HEK293 (cell line): ENCODE results near the gene CASP2.

Experiments
- CTCF ChIA-PET: fragments of 350-600 bp; formaldehyde crosslinking; extraction: SDS; loops from one replicate; lab custom pipeline; 2021; ENCODE audit warnings: antibody characterized with exemption; lab: Yijun Ruan, JAX
- POLR2A ChIA-PET: fragments of 300-600 bp; formaldehyde crosslinking; extraction: SDS; loops from one replicate; lab custom pipeline; 2020; ENCODE audit warnings: antibody characterized with exemption, inconsistent platforms; lab: Yijun Ruan, JAX
- H3K27ac ChIP-seq: fragments of 200-500 bp; sonication (Bioruptor generic); 2 replicates; pipeline ENCODE4 v1.5.1; 2014; ENCODE audit warnings: low read depth, low read length, control low read depth, inconsistent platforms; ENCODE audit errors: extremely low read depth
- H3K36me3 ChIP-seq, 2 experiments: fragments of 200-500 bp in 1 of 2; sonication (Bioruptor generic) in 1 of 2; 1 replicate in 1 of 2; 2 replicates in 1 of 2; pipeline ENCODE4 v1.5.1; 2014 to 2017; ENCODE audit warnings: inconsistent platforms in 2 of 2, low read length in 2 of 2; ENCODE audit not compliant: control insufficient read depth in 2 of 2, insufficient read depth in 1 of 2
- H3K4me1 ChIP-seq: fragments of 200-500 bp; sonication (Bioruptor generic); 2 replicates; pipeline ENCODE4 v1.5.1; 2014; ENCODE audit warnings: mild to moderate bottlenecking, low read length, inconsistent platforms; ENCODE audit not compliant: control insufficient read depth, insufficient read depth
- H3K4me3 ChIP-seq: 2 replicates; pipeline ENCODE4 v1.5.1; 2011; ENCODE audit warnings: low read depth, mild to moderate bottlenecking, control low read depth, low read length, moderate library complexity
- H3K9me3 ChIP-seq: fragments of 200-500 bp; sonication (Bioruptor generic); 2 replicates; pipeline ENCODE4 v1.5.1; 2014; ENCODE audit warnings: low read depth, low read length, inconsistent platforms; ENCODE audit not compliant: control insufficient read depth, insufficient read depth
- ELK4 ChIP-seq: IDR thresholded peaks from 2 replicates; pipeline ENCODE4 v1.6.1; 2011; ENCODE audit warnings: mild to moderate bottlenecking, low read depth, low read length, borderline replicate concordance
- FEZF1 ChIP-seq: fragments of 450-650 bp; formaldehyde crosslinking; IDR thresholded peaks from 2 replicates; pipeline ENCODE4 v1.5.1; 2016; ENCODE audit warnings: missing biosample characterization, missing genetic modification characterization
- GLI2 ChIP-seq: fragments of 450-650 bp; formaldehyde crosslinking; IDR thresholded peaks from 2 replicates; pipeline ENCODE4; 2017; ENCODE audit warnings: missing biosample characterization, missing genetic modification characterization, low read depth, borderline replicate concordance
- KLF9 ChIP-seq: fragments of 450-650 bp; formaldehyde crosslinking; IDR thresholded peaks from 2 replicates; pipeline ENCODE4 v1.5.1; 2016; ENCODE audit warnings: missing biosample characterization, missing genetic modification characterization, low read depth
- OSR2 ChIP-seq: fragments of 450-650 bp; formaldehyde crosslinking; IDR thresholded peaks from 2 replicates; pipeline ENCODE4 v1.5.1; 2016; ENCODE audit warnings: missing biosample characterization, missing genetic modification characterization
- PRDM2 ChIP-seq: fragments of 450-650 bp; formaldehyde crosslinking; IDR thresholded peaks from 2 replicates; pipeline ENCODE4 v1.5.1; 2016; ENCODE audit warnings: missing biosample characterization, missing genetic modification characterization, borderline replicate concordance
- SCRT1 ChIP-seq: fragments of 450-650 bp; formaldehyde crosslinking; IDR thresholded peaks from 2 replicates; pipeline ENCODE4 v1.5.1; 2016; ENCODE audit warnings: missing biosample characterization, missing genetic modification characterization, borderline replicate concordance
- TCF7L2 ChIP-seq: IDR thresholded peaks from 2 replicates; pipeline ENCODE4 v1.6.1; 2011; ENCODE audit warnings: low read depth, mild to moderate bottlenecking, inconsistent platforms, low read length, moderate library complexity, borderline replicate concordance
- YY2 ChIP-seq: fragments of 450-650 bp; formaldehyde crosslinking; IDR thresholded peaks from 2 replicates; pipeline ENCODE4 v1.5.1; 2016; ENCODE audit warnings: missing biosample characterization, missing genetic modification characterization
- ZBTB48 ChIP-seq: fragments of 450-650 bp; formaldehyde crosslinking; IDR thresholded peaks from 2 replicates; pipeline ENCODE4 v1.5.1; 2016; ENCODE audit warnings: missing biosample characterization, missing genetic modification characterization
- ZFP3 ChIP-seq: fragments of 450-650 bp; formaldehyde crosslinking; IDR thresholded peaks from 2 replicates; pipeline ENCODE4 v1.5.1; 2016; ENCODE audit warnings: low read depth, missing biosample characterization, missing genetic modification characterization
- ZNF10 ChIP-seq: fragments of 450-650 bp; formaldehyde crosslinking; IDR thresholded peaks from 2 replicates; pipeline ENCODE4 v1.5.1; 2017; ENCODE audit warnings: missing biosample characterization, missing genetic modification characterization
- ZNF132 ChIP-seq: fragments of 450-650 bp; formaldehyde crosslinking; IDR thresholded peaks from 2 replicates; pipeline ENCODE4 v1.5.1; 2017; ENCODE audit warnings: missing biosample characterization, missing genetic modification characterization, borderline replicate concordance
- ZNF248 ChIP-seq: fragments of 450-650 bp; formaldehyde crosslinking; IDR thresholded peaks from 2 replicates; pipeline ENCODE4 v1.5.1; 2017; ENCODE audit warnings: missing biosample characterization, missing genetic modification characterization
- ZNF335 ChIP-seq: fragments of 450-650 bp; formaldehyde crosslinking; conservative IDR thresholded peaks from 2 replicates; pipeline ENCODE4 v1.5.1; 2016; ENCODE audit warnings: missing biosample characterization, missing genetic modification characterization
- ZNF404 ChIP-seq: fragments of 450-650 bp; formaldehyde crosslinking; IDR thresholded peaks from 2 replicates; pipeline ENCODE4 v1.5.1; 2017; ENCODE audit warnings: missing biosample characterization, missing genetic modification characterization
- ZNF473 ChIP-seq: fragments of 450-650 bp; formaldehyde crosslinking; IDR thresholded peaks from 2 replicates; pipeline ENCODE4 v1.5.1; 2017; ENCODE audit warnings: missing biosample characterization, missing genetic modification characterization
- ZNF48 ChIP-seq: fragments of 450-650 bp; formaldehyde crosslinking; IDR thresholded peaks from 2 replicates; pipeline ENCODE4 v1.5.1; 2016; ENCODE audit warnings: missing biosample characterization, missing genetic modification characterization
- ZNF521 ChIP-seq: fragments of 450-650 bp; formaldehyde crosslinking; IDR thresholded peaks from 2 replicates; pipeline ENCODE4 v1.5.1; 2017; ENCODE audit warnings: missing biosample characterization, mild to moderate bottlenecking, missing genetic modification characterization
- ZNF610 ChIP-seq: fragments of 450-650 bp; formaldehyde crosslinking; IDR thresholded peaks from 2 replicates; pipeline ENCODE4 v1.5.1; 2016; ENCODE audit warnings: missing biosample characterization, missing genetic modification characterization, borderline replicate concordance
- ZNF621 ChIP-seq: fragments of 450-650 bp; formaldehyde crosslinking; IDR thresholded peaks from 2 replicates; pipeline ENCODE4 v1.5.1; 2017; ENCODE audit warnings: missing biosample characterization, missing genetic modification characterization
- ZNF704 ChIP-seq: fragments of 450-650 bp; formaldehyde crosslinking; IDR thresholded peaks from 2 replicates; pipeline ENCODE4 v1.5.1; 2016; ENCODE audit warnings: missing biosample characterization, missing genetic modification characterization
- ZNF747 ChIP-seq: fragments of 450-650 bp; formaldehyde crosslinking; IDR thresholded peaks from 2 replicates; pipeline ENCODE4 v1.5.1; 2016; ENCODE audit warnings: missing biosample characterization, missing genetic modification characterization
- ZSCAN4 ChIP-seq: fragments of 450-650 bp; formaldehyde crosslinking; IDR thresholded peaks from 2 replicates; pipeline ENCODE4 v1.5.1; 2017; ENCODE audit warnings: missing biosample characterization, missing genetic modification characterization

Gene CASP2

GRCh38 chr7:143280566-143280965 is 7.6 kb upstream of the CASP2 start (continued):
- TF ChIP-seq ZNF473 (tag by site-specific recombination), result no peak
- no peak for TF ChIP-seq ZNF747
- no peak for TF ChIP-seq OSR2

GRCh38 chr7:143281529-143281928 is 6.6 kb upstream of the CASP2 start:
- Histone ChIP-seq H3K27ac (no peak overlapping the region), H3K4me1 (no peaks in the 10 kb centered on the region), H3K36me3 (no peaks in the 10 kb centered on the region), H3K9me3 (no peaks in the 10 kb centered on the region), H3K4me3 (no peak overlapping the region)
- CTCF ChIA-PET, result interaction anchor here (1.9 kb wide), 1 partner anchor 41 kb away, joined by 5 read pairs; no protein-coding TSS in a partner anchor
- TF ChIP-seq ZNF404 (tag by site-specific recombination) (no peak), FEZF1 (tag by site-specific recombination) (no peak), ZNF10 (tag by site-specific recombination) (no peak), ELK4 (no peak), TCF7L2 (no peak)
- POLR2A ChIA-PET, result interaction anchor here (1.0 to 1.2 kb wide), 2 partner anchors 17 to 18 kb away, joined by 3 to 4 read pairs; partner anchors contain the start of gene GSTK1

GRCh38 chr7:143282124-143282523 is 6.0 kb upstream of the CASP2 start:
- Histone ChIP-seq H3K9me3 (no peaks in the 10 kb centered on the region), H3K36me3 (no peaks in the 10 kb centered on the region), H3K4me1 (no peaks in the 10 kb centered on the region), H3K27ac (no peak overlapping the region), H3K4me3 (no peak overlapping the region)
- ChIA-PET CTCF (interaction anchor here (0.7 kb wide), 1 partner anchor 206 kb away, joined by 3 read pairs; no protein-coding TSS in a partner anchor), POLR2A (interaction anchor here (1.0 kb wide), 1 partner anchor 18 kb away, joined by 3 read pairs; no protein-coding TSS in a partner anchor)
- no peak for TF ChIP-seq KLF9 (tag by site-specific recombination)
- TF ChIP-seq ZNF704 (tag by site-specific recombination), result no peak
- no peak for TF ChIP-seq ZBTB48
- TF ChIP-seq ZNF248 (tag by site-specific recombination), result no peak
- no peak for TF ChIP-seq ZNF610 (tag by site-specific recombination)
- TF ChIP-seq ZNF621 (tag by site-specific recombination), result no peak
- TF ChIP-seq ZFP3 (tag by site-specific recombination), result no peak
- no peak for TF ChIP-seq ZNF132 (tag by site-specific recombination)
- no peak for TF ChIP-seq ZNF521 (tag by site-specific recombination)
- TF ChIP-seq ZSCAN4, result no peak
- no peak for TF ChIP-seq ZNF335 (tag by site-specific recombination)
- no peak for TF ChIP-seq SCRT1
- TF ChIP-seq PRDM2 (tag by site-specific recombination), result no peak
- no peak for TF ChIP-seq ZNF48 (tag by site-specific recombination)
- no peak for TF ChIP-seq GLI2 (tag by site-specific recombination)
- no peak for TF ChIP-seq YY2 (tag by site-specific recombination)
